Mucosa of rectum (tissue), 2 donors: Measurements from ENCODE around the gene ZEB2.

ENCODE experiments used
- H3K27ac ChIP-seq, 2 donors: one replicate each; pipeline ENCODE4 v1.7.0; 2013; ENCODE audit warnings: inconsistent platforms in 2 of 2, low read depth in 2 of 2, low read length in 2 of 2
- H3K27me3 ChIP-seq, 2 donors: one replicate each; pipeline ENCODE4 v1.7.0; 2013; ENCODE audit warnings: low read length in 2 of 2; ENCODE audit not compliant: control insufficient read depth in 2 of 2, insufficient read depth in 2 of 2
- H3K36me3 ChIP-seq, 2 donors: one replicate each; pipeline ENCODE4 v1.7.0; 2013; ENCODE audit warnings: low read length in 2 of 2; ENCODE audit not compliant: control insufficient read depth in 2 of 2, insufficient read depth in 2 of 2
- H3K4me1 ChIP-seq, 2 donors: one replicate each; pipeline ENCODE4 v1.7.0; 2013; ENCODE audit warnings: low read length in 2 of 2, mild to moderate bottlenecking in 1 of 2; ENCODE audit not compliant: control insufficient read depth in 2 of 2, insufficient read depth in 2 of 2
- H3K4me3 ChIP-seq, 2 donors: one replicate each; pipeline ENCODE4 v1.7.0; 2013; ENCODE audit warnings: low read length in 2 of 2
- H3K9ac ChIP-seq, 2 donors: one replicate each; pipeline ENCODE4 v1.7.0; 2013; ENCODE audit warnings: low read length in 2 of 2, low read depth in 1 of 2, mild to moderate bottlenecking in 1 of 2
- H3K9me3 ChIP-seq, 2 donors: one replicate each; pipeline ENCODE4 v1.7.0; 2013; ENCODE audit warnings: low read length in 2 of 2; ENCODE audit not compliant: control insufficient read depth in 2 of 2
- donor health status: healthy.
- donor health status: Normal muscosa, but diverticular disease.

Gene ZEB2

DNA sequence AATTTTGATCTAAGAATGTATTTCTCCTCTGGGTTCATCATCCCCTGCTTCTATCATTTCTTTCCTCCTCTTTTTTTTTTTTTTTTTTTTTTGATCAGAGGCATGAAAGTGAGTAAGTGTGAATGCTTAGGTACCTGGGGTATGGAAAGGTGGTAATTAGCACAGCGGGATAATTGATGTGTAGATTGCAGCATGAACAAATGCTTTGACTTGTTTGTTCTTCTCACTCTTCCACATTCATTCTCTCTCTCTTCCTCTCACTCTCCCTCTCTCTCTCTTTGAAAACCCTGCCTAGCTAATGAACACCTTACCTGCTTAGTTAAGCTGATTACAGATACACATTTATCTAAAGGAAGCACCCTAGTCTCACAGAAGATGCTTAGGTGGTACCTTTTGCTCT lies 74.7 kb downstream of the ZEB2 start:
- H3K27ac ChIP-seq = no peak overlapping the region
- peaks cover 2 to 5% of the 10 kb centered on the region in 2 donors for H3K4me1 ChIP-seq
- no peak overlapping the region for H3K9ac ChIP-seq

GRCh38 chr2:144443837-144444817 lies 75.8 kb downstream of the ZEB2 start:
- Histone ChIP-seq H3K4me3 (no peak overlapping the region), H3K9me3 (no peaks in the 10 kb centered on the region), H3K9ac (no peak overlapping the region), H3K27ac (no peak overlapping the region), H3K27me3 (peaks cover 0 to 13% of the 10 kb centered on the region in 2 donors), H3K4me1 (peaks cover 2 to 3% of the 10 kb centered on the region in 2 donors), H3K36me3 (no peaks in the 10 kb centered on the region)

More for the DNA sequence above, 74.7 kb downstream of the ZEB2 start:
- H3K27me3 ChIP-seq = peaks cover 0 to 18% of the 10 kb centered on the region in 2 donors
- no peaks in the 10 kb centered on the region for H3K36me3 ChIP-seq
- H3K4me3 ChIP-seq = no peak overlapping the region
- H3K9me3 ChIP-seq = no peaks in the 10 kb centered on the region

DNA sequence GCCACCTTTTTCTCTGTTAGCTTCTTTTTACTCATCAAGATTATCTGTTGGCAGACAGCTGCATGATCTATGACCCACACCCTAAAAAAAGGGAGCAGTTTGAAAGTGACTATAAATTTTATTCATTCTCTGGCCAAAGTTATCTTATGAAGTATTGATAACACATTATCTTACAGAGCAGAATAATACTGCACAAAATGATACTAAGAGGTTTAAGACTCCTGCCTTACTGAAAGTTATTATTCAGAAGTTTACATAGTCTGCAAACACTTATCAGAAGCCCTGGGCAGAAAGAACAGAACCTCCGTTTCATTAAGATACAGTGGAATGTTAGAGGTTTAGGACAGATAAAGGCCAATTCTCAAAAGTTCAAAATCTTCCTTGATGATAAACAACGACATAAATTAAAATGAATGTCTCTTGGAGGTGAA lies 78.2 kb downstream of the ZEB2 start:
- H3K27me3 ChIP-seq = peaks cover 0 to 5% of the 10 kb centered on the region in 2 donors
- no peaks in the 10 kb centered on the region for H3K9me3 ChIP-seq
- H3K27ac ChIP-seq = no peak overlapping the region
- H3K4me3 ChIP-seq = no peak overlapping the region
- no peaks in the 10 kb centered on the region for H3K36me3 ChIP-seq
- H3K9ac ChIP-seq = no peak overlapping the region
- H3K4me1 ChIP-seq = peaks cover 0 to 8% of the 10 kb centered on the region in 2 donors

GRCh38 chr2:144439993-144440392 lies 79.9 kb downstream of the ZEB2 start:
- no peak overlapping the region for H3K9ac ChIP-seq
- peaks cover 0 to 3% of the 10 kb centered on the region in 2 donors for H3K27me3 ChIP-seq
- no peak overlapping the region for H3K4me3 ChIP-seq
- H3K9me3 ChIP-seq = no peaks in the 10 kb centered on the region
- H3K27ac ChIP-seq = no peak overlapping the region
- peaks cover 0 to 8% of the 10 kb centered on the region in 2 donors for H3K4me1 ChIP-seq
- H3K36me3 ChIP-seq = no peaks in the 10 kb centered on the region

- H3K4me3 ChIP-seq = no peak overlapping the region
- no peaks in the 10 kb centered on the region for H3K36me3 ChIP-seq
- H3K4me1 ChIP-seq = peaks cover 0 to 8% of the 10 kb centered on the region in 2 donors
- no peak overlapping the region for H3K9ac ChIP-seq
- peaks cover 0 to 3% of the 10 kb centered on the region in 2 donors for H3K27me3 ChIP-seq
- H3K9me3 ChIP-seq = no peaks in the 10 kb centered on the region
- no peak overlapping the region for H3K27ac ChIP-seq
Measured at GRCh38 chr2:144438801-144439631, 80.9 kb downstream of the ZEB2 start.

DNA sequence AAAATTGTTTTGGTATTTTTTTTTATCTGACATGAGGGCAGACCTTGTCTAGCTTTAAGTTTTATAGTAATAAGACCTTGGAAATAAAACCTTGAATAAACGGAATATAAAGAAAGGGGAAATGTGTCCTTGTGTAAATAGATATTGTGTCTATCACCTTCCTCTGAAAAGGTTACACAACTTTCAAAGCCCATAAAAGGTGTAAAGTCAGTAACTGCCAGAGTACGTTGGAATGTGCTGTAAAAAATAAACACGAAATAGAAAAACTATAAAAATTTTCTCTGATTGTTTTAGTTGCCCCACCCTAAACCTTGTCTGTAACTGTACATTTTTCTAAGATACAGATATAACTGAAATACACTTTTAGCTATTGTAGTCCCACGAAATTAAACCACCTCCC lies 82.3 kb downstream of the ZEB2 start:
- peaks cover 0 to 3% of the 10 kb centered on the region in 2 donors for H3K27me3 ChIP-seq
- peaks cover 0 to 8% of the 10 kb centered on the region in 2 donors for H3K4me1 ChIP-seq
- H3K27ac ChIP-seq = no peak overlapping the region

GRCh38 chr2:144434425-144435222 lies 85.3 kb downstream of the ZEB2 start:
- no peak overlapping the region for H3K4me3 ChIP-seq
- peaks cover 0 to 11% of the 10 kb centered on the region in 2 donors for H3K4me1 ChIP-seq
- no peaks in the 10 kb centered on the region for H3K9me3 ChIP-seq
- H3K9ac ChIP-seq = no peak overlapping the region
- no peaks in the 10 kb centered on the region for H3K36me3 ChIP-seq
- no peak overlapping the region for H3K27ac ChIP-seq
- H3K27me3 ChIP-seq = peaks cover 0 to 3% of the 10 kb centered on the region in 2 donors

More for the DNA sequence above, 82.3 kb downstream of the ZEB2 start:
- H3K9me3 ChIP-seq = no peaks in the 10 kb centered on the region
- no peak overlapping the region for H3K9ac ChIP-seq
- H3K36me3 ChIP-seq = no peaks in the 10 kb centered on the region
- H3K4me3 ChIP-seq = no peak overlapping the region

GRCh38 chr2:144432921-144433320 lies 87.0 kb downstream of the ZEB2 start:
- Histone ChIP-seq H3K4me1 (peaks cover 0 to 11% of the 10 kb centered on the region in 2 donors), H3K4me3 (no peak overlapping the region), H3K9ac (no peak overlapping the region), H3K27me3 (peaks cover 0 to 3% of the 10 kb centered on the region in 2 donors), H3K27ac (no peak overlapping the region), H3K9me3 (no peaks in the 10 kb centered on the region), H3K36me3 (no peaks in the 10 kb centered on the region)

GRCh38 chr2:144431998-144432397 lies 87.9 kb downstream of the ZEB2 start:
- Histone ChIP-seq H3K4me1 (peaks cover 0 to 5% of the 10 kb centered on the region in 2 donors), H3K36me3 (no peaks in the 10 kb centered on the region), H3K4me3 (no peak overlapping the region), H3K9ac (no peak overlapping the region), H3K9me3 (no peaks in the 10 kb centered on the region), H3K27me3 (peaks cover 0 to 3% of the 10 kb centered on the region in 2 donors), H3K27ac (peak overlapping the region in 1 of 2 donors; percentile 59)
